PC-3 (cell line): ENCODE measurements around the gene TCFL5.

Experiments used
- CTCF ChIP-seq: fragments of 300-600 bp; sonication (generic); conservative IDR thresholded peaks from 2 replicates; pipeline ENCODE4 v1.5.1; 2017; ENCODE audit warnings: antibody characterized with exemption, low read depth, mild to moderate bottlenecking, low read length
- EZH2 ChIP-seq: fragments of 300-600 bp; sonication (generic); IDR thresholded peaks from one replicate; pipeline ENCODE4 v1.6.1; 2017; ENCODE audit warnings: antibody characterized with exemption, mild to moderate bottlenecking, low read length; ENCODE audit not compliant: unreplicated experiment
- EZH2phosphoT487 ChIP-seq: fragments of 300-600 bp; sonication (generic); IDR thresholded peaks from 2 replicates; pipeline ENCODE4 v1.6.1; 2018; ENCODE audit warnings: mild to moderate bottlenecking, antibody characterized with exemption, low read length, borderline replicate concordance

DNA sequence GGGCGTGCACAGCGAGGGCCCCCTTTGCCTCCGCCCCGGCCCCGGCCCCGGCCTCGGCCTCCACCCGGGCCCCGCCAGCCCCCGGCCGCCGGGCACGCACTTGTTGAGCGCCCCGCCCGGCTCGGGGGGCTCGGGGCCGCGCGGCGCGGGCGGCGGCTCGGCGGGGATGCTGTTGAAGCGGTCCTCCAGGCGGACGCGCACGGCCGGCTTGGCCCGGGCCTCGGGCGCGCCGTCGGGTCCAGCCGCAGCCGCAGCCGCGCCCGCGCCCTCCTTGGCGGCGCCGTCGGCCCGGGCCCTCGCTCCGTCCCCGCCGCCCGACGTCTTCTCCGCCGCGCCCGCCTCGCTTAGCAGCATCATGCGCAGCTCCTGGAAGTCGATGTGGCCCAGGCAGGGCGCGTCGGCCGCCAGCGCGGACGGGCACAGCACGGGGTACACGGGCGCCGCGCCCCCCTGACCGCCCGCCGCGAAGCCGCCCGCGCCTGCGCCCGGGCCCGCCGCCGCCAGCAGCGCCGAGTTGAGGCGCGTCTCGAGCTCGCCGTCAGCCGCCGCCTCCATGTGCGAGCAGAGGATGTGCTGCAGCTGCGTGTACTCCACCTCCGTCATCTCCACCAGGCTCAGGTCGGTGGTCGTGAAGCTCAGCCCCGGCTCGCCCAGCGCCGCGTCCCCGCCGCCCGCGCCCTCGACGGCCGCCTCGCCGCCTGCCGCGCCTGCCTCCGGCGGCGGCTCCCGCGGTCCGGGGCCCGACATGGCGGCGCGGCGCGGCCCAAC lies 514 bp downstream of the TCFL5 start:
- TF ChIP-seq CTCF (no peak), EZH2 (no peak), EZH2phosphoT487 (no peak)
